Measurements from ENCODE around the gene REEP5. TPM values are rescaled to one million over a fixed set of nuclear protein-coding genes. Genes with fewer than 3 reads are reported as not detected.
A peak's percentile ranks its signal among the peaks of the same experiment; 100 is the strongest.

REEP5 gene
- total RNA-seq, 2 experiments from 2014 or later: 38.0 to 40.6 TPM

DNA sequence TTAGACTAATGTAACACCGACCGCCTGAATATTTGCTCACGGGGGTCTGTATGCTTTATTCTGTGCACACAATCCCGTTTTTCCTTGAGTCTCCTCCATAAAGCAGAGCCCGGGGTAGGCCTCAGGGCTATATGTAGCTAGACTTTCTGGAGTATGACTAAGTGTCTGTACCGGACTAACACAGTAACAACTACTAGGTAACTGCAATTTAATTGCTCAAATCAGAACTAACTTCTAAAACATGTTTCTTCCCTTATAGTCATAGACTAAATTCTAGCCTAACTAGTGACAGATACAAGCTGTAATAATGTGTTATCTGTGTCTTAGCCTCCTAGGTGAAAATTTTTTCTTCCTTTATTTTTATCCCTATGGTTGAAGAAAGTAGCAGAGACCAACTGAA lies 2.1 kb downstream of the REEP5 start:
- CTCF ChIA-PET: interaction anchor here (1.0 to 2.3 kb wide), 7 partner anchors 21 to 71 kb away, joined by 3 to 9 read pairs (median 4); no protein-coding TSS in a partner anchor
- Mint-ChIP-seq H3K4me3 (peak overlapping the region; percentile 95), H3K4me1 (ENCODE audit: low read depth) (peaks cover 75% of the 10 kb centered on the region), H3K27ac (no peak overlapping the region), H3K9me3 (no peaks in the 10 kb centered on the region), H3K27me3 (no peaks in the 10 kb centered on the region), H3K36me3 (ENCODE audit: low read depth) (peaks cover 47% of the 10 kb centered on the region)
- no peak for TF ChIP-seq CTCF (IDR thresholded peaks at IDR 0.05)
- POLR2A ChIA-PET: interaction anchor here (0.7 to 3.2 kb wide), 6 partner anchors 16 to 211 kb away, joined by 3 to 15 read pairs (median 4); no protein-coding TSS in a partner anchor
- intact Hi-C loops (cut with micrococcal nuclease): loop anchor here (2.0 to 5.0 kb wide), 4 partner anchors 41 to 58 kb away; partner anchors contain the start of genes DCP2 and SRP19
- ATAC-seq (no peak), DNase-seq (no peak)

DNA sequence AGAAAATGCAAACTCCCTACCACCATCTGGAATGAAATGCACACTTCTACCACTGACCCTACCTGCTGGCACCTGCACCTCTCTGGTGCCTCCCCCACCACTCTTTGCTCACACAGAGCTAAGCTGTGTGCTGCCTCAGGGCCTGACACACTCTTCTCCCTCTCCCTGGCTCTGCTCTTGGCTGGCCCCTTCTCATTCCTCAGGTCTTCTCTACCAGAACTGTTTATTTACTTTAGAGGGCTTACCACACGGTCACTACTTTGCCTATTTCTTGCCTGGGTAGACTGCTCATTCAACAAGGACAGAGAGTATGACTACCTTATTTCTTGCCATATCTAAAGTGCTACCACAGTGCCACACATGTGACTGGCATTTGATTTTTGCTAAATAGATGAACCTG lies 3.3 kb downstream of the REEP5 start:
- H3K4me1 Mint-ChIP-seq (ENCODE audit: low read depth): peaks cover 76% of the 10 kb centered on the region
- H3K27me3 Mint-ChIP-seq: no peaks in the 10 kb centered on the region
- intact Hi-C loops (cut with micrococcal nuclease): no loop called here
- H3K9me3 Mint-ChIP-seq: no peaks in the 10 kb centered on the region
- H3K36me3 Mint-ChIP-seq (ENCODE audit: low read depth): peaks cover 54% of the 10 kb centered on the region
- CTCF ChIA-PET: interaction anchor here (1.3 kb wide), 1 partner anchor 50 kb away, joined by 4 read pairs; no protein-coding TSS in a partner anchor
- POLR2A ChIA-PET: interaction anchor here (0.6 to 1.3 kb wide), 2 partner anchors 56 to 364 kb away, joined by 3 read pairs; no protein-coding TSS in a partner anchor
- TF ChIP-seq CTCF (IDR thresholded peaks at IDR 0.05): no peak
- no peak overlapping the region for H3K27ac Mint-ChIP-seq
- ATAC-seq (no peak), DNase-seq (no peak)
- no peak overlapping the region for H3K4me3 Mint-ChIP-seq

DNA sequence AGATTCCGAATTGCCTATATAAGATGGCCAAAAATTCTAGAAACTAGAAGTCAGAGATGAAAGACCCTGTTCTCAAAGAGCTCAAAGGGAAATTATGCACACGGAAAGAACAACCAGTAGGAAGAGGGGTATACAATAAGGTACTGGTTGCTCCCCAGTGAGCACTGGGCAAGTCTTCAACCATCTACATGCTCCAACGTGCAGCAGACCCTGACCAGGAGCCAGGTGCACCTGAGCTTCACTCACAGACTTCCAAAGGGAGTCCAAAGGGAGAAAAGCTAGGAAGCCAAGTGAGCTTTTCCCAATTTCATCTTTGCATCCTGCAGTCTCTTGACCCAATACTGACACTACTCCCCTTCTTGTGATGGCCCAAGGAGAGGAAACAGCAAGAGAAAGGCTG lies 3.9 kb downstream of the REEP5 start:
- Mint-ChIP-seq H3K27me3 (no peaks in the 10 kb centered on the region), H3K4me3 (no peak overlapping the region), H3K36me3 (ENCODE audit: low read depth) (peaks cover 58% of the 10 kb centered on the region), H3K4me1 (ENCODE audit: low read depth) (peaks cover 72% of the 10 kb centered on the region), H3K27ac (no peak overlapping the region), H3K9me3 (no peaks in the 10 kb centered on the region)
- TF ChIP-seq CTCF (IDR thresholded peaks at IDR 0.05): no peak
- DNase-seq (no peak), ATAC-seq (no peak)
- POLR2A ChIA-PET: interaction anchor here (1.0 kb wide), 1 partner anchor 13 kb away, joined by 3 read pairs; no protein-coding TSS in a partner anchor
- CTCF ChIA-PET: interaction anchor here (1.3 kb wide), 1 partner anchor 50 kb away, joined by 4 read pairs; no protein-coding TSS in a partner anchor
- intact Hi-C loops (cut with micrococcal nuclease): no loop called here

DNA sequence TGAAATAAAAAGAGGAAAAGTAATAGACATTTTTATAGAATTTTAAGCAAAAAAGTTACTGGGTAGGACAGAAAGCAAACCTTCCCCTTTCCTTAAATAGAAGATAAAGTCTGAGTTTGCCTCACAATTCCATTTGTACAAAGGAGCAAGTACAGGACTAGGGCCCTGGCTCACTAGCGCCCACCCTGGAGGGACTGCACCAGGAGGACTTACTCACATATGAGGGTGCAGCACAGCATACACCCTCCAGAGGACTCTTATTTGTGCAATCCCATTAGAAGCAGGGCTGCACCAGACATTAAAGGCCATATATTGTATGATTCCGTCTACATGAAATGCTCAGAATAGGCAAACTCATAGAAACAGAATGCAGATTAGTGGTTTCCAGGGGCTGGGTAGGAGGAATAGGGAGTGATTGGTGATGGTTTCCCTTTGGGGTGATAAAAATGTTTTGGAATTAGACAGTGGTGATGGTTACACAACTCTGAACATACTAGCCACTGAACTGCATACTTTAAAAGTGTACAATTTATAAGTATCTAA lies 4.5 kb downstream of the REEP5 start:
- Mint-ChIP-seq H3K27me3 (no peaks in the 10 kb centered on the region), H3K27ac (no peak overlapping the region), H3K4me1 (ENCODE audit: low read depth) (peaks cover 72% of the 10 kb centered on the region), H3K9me3 (no peaks in the 10 kb centered on the region), H3K4me3 (no peak overlapping the region), H3K36me3 (ENCODE audit: low read depth) (peaks cover 63% of the 10 kb centered on the region)
- DNase-seq (peak; percentile 56), ATAC-seq (no peak)
- intact Hi-C loops (cut with micrococcal nuclease): no loop called here
- ChIA-PET CTCF (interaction anchor here (0.7 kb wide), 1 partner anchor 62 kb away, joined by 3 read pairs; no protein-coding TSS in a partner anchor), POLR2A (interaction anchor here (1.0 kb wide), 1 partner anchor 13 kb away, joined by 3 read pairs; no protein-coding TSS in a partner anchor)
- TF ChIP-seq CTCF (IDR thresholded peaks at IDR 0.05): peak; percentile 14

GRCh38 chr5:112915831-112916230 lies 6.2 kb downstream of the REEP5 start:
- intact Hi-C loops (cut with micrococcal nuclease): no loop called here
- Mint-ChIP-seq H3K4me3 (no peak overlapping the region), H3K27ac (peak overlapping the region; percentile 44)

More at GRCh38 chr5:112915831-112916230, 6.2 kb downstream of the REEP5 start:
- peak; percentile 55 for ATAC-seq
- ChIA-PET CTCF (interaction anchor here (0.7 to 1.6 kb wide), 4 partner anchors 12 to 55 kb away, joined by 3 to 6 read pairs (median 4); partner anchors contain the start of gene SRP19), POLR2A (interaction anchor here (0.9 to 1.7 kb wide), 3 partner anchors 14 to 55 kb away, joined by 3 to 4 read pairs (median 3); partner anchors contain the start of gene SRP19)
- Mint-ChIP-seq H3K27me3 (no peaks in the 10 kb centered on the region), H3K36me3 (ENCODE audit: low read depth) (peaks cover 65% of the 10 kb centered on the region), H3K9me3 (no peaks in the 10 kb centered on the region), H3K4me1 (ENCODE audit: low read depth) (peaks cover 75% of the 10 kb centered on the region)
- DNase-seq: no peak
- no peak for TF ChIP-seq CTCF (IDR thresholded peaks at IDR 0.05)

Measured in activated CD8-positive, alpha-beta T cell treated with anti-CD3 and anti-CD28 coated beads for 36 hours (primary cell).